Measurements from ENCODE around the gene ACD.

- TF ChIP-seq CTCF (IDR thresholded peaks at IDR 0.05; ENCODE audit: borderline replicate concordance, extremely low read depth, low read length, poor library complexity, severe bottlenecking) (no peak), EZH2 (IDR thresholded peaks at IDR 0.05; ENCODE audit: borderline replicate concordance, low read depth, low read length, severe bottlenecking) (no peak)
Measured at GRCh38 chr16:67701420-67701819, 41.4 kb upstream of the ACD start.
